OCI-LY7 (cell line): ENCODE data around the gene NUP133. TPM values are rescaled to one million over a fixed set of nuclear protein-coding genes. Genes with fewer than 3 reads are reported as not detected.

Source experiments
- BruUV-seq: library from RNA; stranded (reverse); fragments of 400-500 nt; replicated peaks from 2 replicates; lab custom pipeline; 2021; lab: Mats Ljungman, UMichigan
- CTCF ChIA-PET: fragments of 300-600 bp; sonication (Branson Sonifier 250); formaldehyde crosslinking; loops from one replicate; lab custom pipeline; 2022; ENCODE audit warnings: antibody characterized with exemption; ENCODE audit not compliant: unreplicated experiment; lab: Charles Lee
- POLR2A ChIA-PET: fragments of 300-600 bp; sonication (Branson Sonifier 250); formaldehyde crosslinking; loops from one replicate; lab custom pipeline; 2022; ENCODE audit warnings: antibody characterized with exemption; lab: Charles Lee
- DNase-seq: peaks from one replicate; pipeline ENCODE4 v3.0.0-alpha.2; 2015; ENCODE audit warnings: low spot score
- H2AFZ ChIP-seq: fragments of 200-600 bp; sonication (generic), shearing (Covaris generic); 2 replicates; pipeline ENCODE4 v1.6.1; 2014; ENCODE audit warnings: mild to moderate bottlenecking, antibody characterized with exemption, low read length, moderate library complexity
- H3K27ac ChIP-seq: fragments of 200-600 bp; sonication (generic); 2 replicates; pipeline ENCODE4 v1.5.1; 2014; ENCODE audit warnings: mixed run types, low read depth, mild to moderate bottlenecking, moderate library complexity, low read length, inconsistent platforms; ENCODE audit not compliant: poor library complexity, severe bottlenecking
- H3K36me3 ChIP-seq: fragments of 200-600 bp; sonication (generic); 2 replicates; pipeline ENCODE4 v1.6.1; 2014; ENCODE audit warnings: mild to moderate bottlenecking, antibody characterized with exemption, low read length, moderate library complexity, mixed read lengths; ENCODE audit not compliant: insufficient read depth
- H3K4me1 ChIP-seq: fragments of 200-600 bp; sonication (generic); 2 replicates; pipeline ENCODE4 v1.5.1; 2014; ENCODE audit warnings: mild to moderate bottlenecking, low read length; ENCODE audit not compliant: insufficient read depth, poor library complexity, severe bottlenecking
- H3K4me2 ChIP-seq: fragments of 200-600 bp; sonication (generic); 2 replicates; pipeline ENCODE4 v1.6.1; 2014; ENCODE audit warnings: mild to moderate bottlenecking, low read length
- H3K4me3 ChIP-seq: fragments of 200-600 bp; sonication (generic); 2 replicates; pipeline ENCODE4 v1.5.1; 2014; ENCODE audit warnings: mild to moderate bottlenecking, low read depth, low read length; ENCODE audit not compliant: poor library complexity, severe bottlenecking
- H3K79me2 ChIP-seq: fragments of 200-600 bp; sonication (generic); 2 replicates; pipeline ENCODE4 v1.6.1; 2016; ENCODE audit warnings: low read depth, mild to moderate bottlenecking, low read length, moderate library complexity, mixed read lengths; ENCODE audit not compliant: insufficient read depth
- H3K9me2 ChIP-seq: fragments of 200-600 bp; sonication (generic); 2 replicates; pipeline ENCODE4 v1.6.1; 2016; ENCODE audit warnings: mild to moderate bottlenecking, low read length, mixed read lengths; ENCODE audit not compliant: insufficient read depth
- H3K9me3 ChIP-seq: fragments of 200-600 bp; sonication (generic); 2 replicates; pipeline ENCODE4 v1.6.1; 2014; ENCODE audit warnings: mild to moderate bottlenecking, mixed run types, low read length, mixed read lengths
- H4K20me1 ChIP-seq: fragments of 200-600 bp; sonication (generic); 2 replicates; pipeline ENCODE4 v1.6.1; 2014; ENCODE audit warnings: mild to moderate bottlenecking, antibody characterized with exemption, low read length, moderate library complexity, mixed read lengths; ENCODE audit not compliant: insufficient read depth
- CTCF ChIP-seq: fragments of 200-600 bp; sonication (generic); conservative IDR thresholded peaks from 2 replicates; pipeline ENCODE4 v1.5.1; 2014; ENCODE audit warnings: mild to moderate bottlenecking, antibody characterized with exemption, low read length, moderate library complexity, mixed read lengths
- EZH2phosphoT487 ChIP-seq: fragments of 200-600 bp; sonication (generic); IDR thresholded peaks from 2 replicates; pipeline ENCODE4 v1.6.1; 2018; ENCODE audit warnings: low read depth, borderline replicate concordance, mild to moderate bottlenecking, mixed run types, antibody characterized with exemption, low read length, moderate library complexity, mixed read lengths
- intact Hi-C: fragments of 100-400 bp; cut with micrococcal nuclease; formaldehyde crosslinking; loops from one replicate; pipeline ENCODE4 v1.10.0; 2022; ENCODE audit not compliant: unreplicated experiment
- total RNA-seq, 2 experiments: library from RNA; depleted of rRNA in 1 of 2; stranded (reverse); fragments of >200 nt in 1 of 2; shearing (Covaris generic) in 1 of 2; gene quantifications; 2 replicates each; pipeline ENCODE4 v1.2.3, GENCODE V29; 2014 to 2022

NUP133 gene
- total RNA-seq, 2 experiments from 2014 or later: 33.0 to 50.4 TPM

- no peak overlapping the region for H3K4me2 ChIP-seq
- no peak overlapping the region for H3K4me3 ChIP-seq
- no peaks in the 10 kb centered on the region for H3K9me2 ChIP-seq
- peaks cover 92% of the 10 kb centered on the region for H3K36me3 ChIP-seq
- peaks cover 11% of the 10 kb centered on the region for H3K4me1 ChIP-seq
- no peak for DNase-seq
- no peaks in the 10 kb centered on the region for H3K9me3 ChIP-seq
- BruUV-seq: no TSS peak
- H3K27ac ChIP-seq: no peak overlapping the region
- CTCF ChIA-PET: no interaction called here
- intact Hi-C loops: no loop called here
- H2AFZ ChIP-seq: no peak overlapping the region
- no peaks in the 10 kb centered on the region for H4K20me1 ChIP-seq
- POLR2A ChIA-PET: interaction anchor here (0.7 kb wide), 1 partner anchor 13 kb away, joined by 3 read pairs; no protein-coding TSS in a partner anchor
- H3K79me2 ChIP-seq: no peaks in the 10 kb centered on the region
- no peak for TF ChIP-seq EZH2phosphoT487
- TF ChIP-seq CTCF: no peak
Observed at GRCh38 chr1:229485318-229485717, 22.8 kb downstream of the NUP133 start.

- ChIA-PET POLR2A (interaction anchor here (1.1 kb wide), 1 partner anchor 224 kb away, joined by 3 read pairs; no protein-coding TSS in a partner anchor), CTCF (interaction anchor here (1.0 to 1.5 kb wide), 3 partner anchors 24 to 226 kb away, joined by 3 read pairs; no protein-coding TSS in a partner anchor)
- TF ChIP-seq CTCF (no peak), EZH2phosphoT487 (no peak)
- no TSS peak for BruUV-seq
- H3K27ac ChIP-seq: no peak overlapping the region
- H3K9me2 ChIP-seq: no peaks in the 10 kb centered on the region
- no peaks in the 10 kb centered on the region for H3K79me2 ChIP-seq
- DNase-seq: no peak
- no peak overlapping the region for H3K4me2 ChIP-seq
- H2AFZ ChIP-seq: no peak overlapping the region
- peaks cover 89% of the 10 kb centered on the region for H3K36me3 ChIP-seq
- peaks cover 31% of the 10 kb centered on the region for H3K4me1 ChIP-seq
- H3K9me3 ChIP-seq: no peaks in the 10 kb centered on the region
- H4K20me1 ChIP-seq: peaks cover 6% of the 10 kb centered on the region; the same call in 1 of the 2 replicates
- no peak overlapping the region for H3K4me3 ChIP-seq
- intact Hi-C loops: no loop called here
Observed at GRCh38 chr1:229482511-229482910, 25.6 kb downstream of the NUP133 start.

- DNase-seq: peak; percentile 34
- peak overlapping the region; percentile 26 for H3K27ac ChIP-seq
- intact Hi-C loops: loop anchor here (1.0 kb wide), 1 partner anchor 222 kb away; no protein-coding TSS in a partner anchor
- H3K9me2 ChIP-seq: no peaks in the 10 kb centered on the region
- no peaks in the 10 kb centered on the region for H3K9me3 ChIP-seq
- H3K4me1 ChIP-seq: peaks cover 31% of the 10 kb centered on the region
- no peak overlapping the region for H3K4me3 ChIP-seq
- peak overlapping the region; percentile 28 for H3K4me2 ChIP-seq
- no TSS peak for BruUV-seq
- no peak for TF ChIP-seq CTCF
- no peak for TF ChIP-seq EZH2phosphoT487
- H3K79me2 ChIP-seq: no peaks in the 10 kb centered on the region
- CTCF ChIA-PET: interaction anchor here (0.6 to 2.0 kb wide), 2 partner anchors 222 to 582 kb away, joined by 3 to 10 read pairs; no protein-coding TSS in a partner anchor
- H2AFZ ChIP-seq: no peak overlapping the region
- POLR2A ChIA-PET: interaction anchor here (0.6 to 1.5 kb wide), 10 partner anchors 11 to 994 kb away, joined by 3 to 7 read pairs (median 4); partner anchors contain the start of gene NUP133
- H4K20me1 ChIP-seq: peaks cover 6% of the 10 kb centered on the region; the same call in 1 of the 2 replicates
- peaks cover 89% of the 10 kb centered on the region for H3K36me3 ChIP-seq
Observed at GRCh38 chr1:229480495-229480894, 27.6 kb downstream of the NUP133 start.
